Activated gamma-delta T cell treated with Interleukin-2 at 50 U/mL for 16 hours (primary cell): ENCODE results near the gene APOBEC3H.

Experiments
- DNase-seq: peaks from one replicate; pipeline ENCODE4 v3.0.0-alpha.2; 2020

The APOBEC3H gene

DNA sequence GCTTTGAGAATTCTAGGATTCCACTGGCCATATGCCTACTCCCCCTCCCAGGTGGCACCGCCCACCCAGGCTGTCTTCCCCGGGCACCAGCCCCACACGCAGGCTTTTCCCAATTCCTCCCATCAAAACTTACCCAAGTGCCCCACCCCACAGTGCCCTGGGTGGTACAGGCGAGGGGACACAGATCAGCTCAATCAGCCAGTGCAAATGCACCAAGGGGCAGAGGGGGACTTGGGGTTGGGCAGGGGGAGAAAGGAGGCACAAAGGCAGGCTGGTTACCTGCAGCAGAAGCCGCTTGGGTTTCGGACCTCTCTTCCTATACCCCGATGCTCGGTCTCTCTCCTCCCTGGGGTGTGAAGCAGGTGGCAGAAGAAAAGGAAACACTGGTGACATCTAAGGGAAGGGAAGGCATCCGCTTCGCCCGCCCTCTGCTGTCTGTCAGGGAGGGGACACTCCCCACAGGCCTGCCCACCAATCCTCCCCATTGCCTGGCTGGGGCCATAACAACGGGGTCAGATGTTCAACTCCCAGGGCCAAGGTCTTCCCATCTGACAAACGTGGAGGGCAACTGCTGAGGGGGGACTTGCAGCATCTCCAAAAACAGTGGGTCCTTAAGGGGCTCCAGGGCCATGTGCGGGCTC lies 41.4 kb downstream of the APOBEC3H start:
- no peak for DNase-seq

DNA sequence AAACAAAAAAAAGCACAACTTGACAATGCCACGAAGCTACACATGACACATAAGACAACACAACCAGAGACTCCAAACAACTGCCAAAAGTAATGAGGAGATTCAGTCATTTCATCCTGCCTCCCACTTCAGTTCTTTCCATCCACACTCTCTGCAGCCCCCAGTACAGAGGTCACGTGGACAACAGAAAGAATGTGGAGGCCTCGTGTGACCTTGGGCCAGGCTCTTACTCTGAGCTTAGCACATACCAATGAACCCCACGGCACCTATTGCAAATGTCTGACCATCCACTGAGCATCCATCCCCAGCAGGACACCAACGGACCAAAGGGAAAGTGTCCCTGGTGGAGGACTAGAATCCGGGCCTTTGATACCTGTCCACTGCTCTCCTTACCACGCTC lies 42.9 kb downstream of the APOBEC3H start:
- DNase-seq = no peak

DNA sequence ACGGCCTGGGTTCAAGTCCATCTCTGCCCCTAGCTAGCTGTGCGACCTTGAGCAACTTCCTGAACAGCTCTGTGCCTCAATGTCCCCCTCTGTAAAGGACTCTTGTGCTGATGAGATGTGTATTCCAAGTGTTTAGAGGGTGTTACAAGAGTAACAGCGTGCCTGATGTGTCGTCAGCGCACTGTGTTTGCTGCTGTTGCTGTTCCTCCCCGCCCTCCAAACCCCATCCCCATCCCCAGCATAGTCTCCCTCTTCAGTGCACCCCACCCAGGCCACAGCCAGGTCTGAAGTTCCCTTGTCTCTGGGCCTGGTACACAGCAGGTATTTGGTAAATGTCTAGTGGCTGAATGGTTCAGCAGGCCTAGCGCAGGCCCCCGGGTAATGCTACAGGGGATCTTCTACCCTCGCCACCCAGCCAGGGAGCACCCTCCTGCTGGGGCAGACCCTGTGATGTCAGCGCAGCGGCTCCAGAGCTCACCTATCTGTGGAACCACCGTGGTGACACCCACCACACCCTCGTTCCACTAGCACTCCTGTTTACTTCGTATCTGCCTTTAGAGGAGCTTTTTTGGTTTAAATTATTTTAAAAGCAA lies 45.1 kb downstream of the APOBEC3H start:
- no peak for DNase-seq

DNA sequence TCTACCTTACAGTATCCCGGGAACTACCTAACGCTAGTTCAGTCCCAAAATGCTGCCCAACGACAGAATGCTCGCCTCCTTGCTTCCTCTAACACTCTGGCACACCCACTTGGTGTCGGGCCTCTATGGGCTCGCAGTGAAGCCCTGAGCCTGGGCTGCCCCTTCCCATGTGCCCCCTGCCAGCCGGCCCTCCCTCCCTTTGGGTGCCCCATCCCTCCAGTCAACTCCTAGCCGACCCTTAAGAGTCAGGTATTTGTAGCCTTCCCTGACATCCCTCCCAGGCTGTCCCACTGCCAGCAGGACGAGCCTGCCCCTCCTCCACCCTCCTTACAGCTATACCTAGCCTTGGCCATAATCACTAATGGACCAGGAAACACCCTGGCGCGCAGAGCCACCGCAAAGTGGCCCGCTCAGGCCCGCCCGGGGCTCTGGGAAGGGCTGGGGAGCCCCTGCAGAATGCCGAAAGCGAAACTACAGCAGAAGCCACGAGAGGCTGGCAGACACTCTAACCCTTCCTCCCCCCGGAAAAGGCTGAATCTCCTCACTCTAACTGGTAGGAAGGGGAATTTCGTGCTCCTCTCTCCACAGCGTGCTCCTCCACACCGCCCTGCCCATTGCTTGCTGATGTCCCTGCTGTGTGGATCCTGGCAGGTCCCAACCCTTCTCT lies 47.2 kb downstream of the APOBEC3H start:
- peak; percentile 49 for DNase-seq

DNA sequence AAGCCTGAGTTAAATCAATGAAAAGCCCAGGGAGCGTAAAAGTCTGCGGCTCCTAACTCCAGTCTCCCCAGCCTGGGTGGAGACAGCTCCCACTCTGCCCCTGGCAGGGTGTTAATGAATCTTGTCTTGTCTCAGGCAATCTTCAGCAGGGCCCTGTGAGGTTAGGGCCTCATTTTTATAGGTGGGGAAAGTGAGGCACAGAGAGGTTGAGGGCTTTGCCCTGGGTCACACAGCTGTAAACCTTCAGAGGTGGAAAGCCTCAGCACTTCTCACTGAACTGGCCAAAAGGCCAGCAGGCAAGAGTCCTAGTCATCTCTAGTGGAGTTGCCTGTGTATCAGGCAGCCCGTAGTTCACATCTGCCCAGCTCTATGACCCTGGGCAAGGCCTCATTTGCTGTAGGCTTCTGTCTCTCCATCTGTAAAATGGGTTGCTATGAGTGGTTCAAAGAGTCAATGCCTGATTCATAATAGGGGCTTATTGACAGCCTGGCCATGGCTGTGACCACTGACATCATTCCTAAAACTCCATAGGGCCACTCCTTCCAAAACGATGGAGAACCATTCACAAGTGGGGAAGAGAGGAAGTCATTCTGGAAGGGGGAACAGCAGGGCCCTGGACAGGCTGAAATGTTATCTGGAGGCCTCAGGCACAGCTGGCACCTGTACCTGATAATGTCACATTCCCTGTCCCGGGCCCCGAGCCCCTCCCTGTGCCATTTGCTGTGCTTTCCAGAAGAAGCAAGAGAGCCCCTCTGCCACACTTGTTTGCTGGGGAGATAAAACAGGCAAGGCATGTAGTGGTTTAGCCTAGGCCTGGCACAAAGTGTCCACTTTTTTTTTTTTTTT lies 49.4 kb downstream of the APOBEC3H start:
- no peak for DNase-seq

DNA sequence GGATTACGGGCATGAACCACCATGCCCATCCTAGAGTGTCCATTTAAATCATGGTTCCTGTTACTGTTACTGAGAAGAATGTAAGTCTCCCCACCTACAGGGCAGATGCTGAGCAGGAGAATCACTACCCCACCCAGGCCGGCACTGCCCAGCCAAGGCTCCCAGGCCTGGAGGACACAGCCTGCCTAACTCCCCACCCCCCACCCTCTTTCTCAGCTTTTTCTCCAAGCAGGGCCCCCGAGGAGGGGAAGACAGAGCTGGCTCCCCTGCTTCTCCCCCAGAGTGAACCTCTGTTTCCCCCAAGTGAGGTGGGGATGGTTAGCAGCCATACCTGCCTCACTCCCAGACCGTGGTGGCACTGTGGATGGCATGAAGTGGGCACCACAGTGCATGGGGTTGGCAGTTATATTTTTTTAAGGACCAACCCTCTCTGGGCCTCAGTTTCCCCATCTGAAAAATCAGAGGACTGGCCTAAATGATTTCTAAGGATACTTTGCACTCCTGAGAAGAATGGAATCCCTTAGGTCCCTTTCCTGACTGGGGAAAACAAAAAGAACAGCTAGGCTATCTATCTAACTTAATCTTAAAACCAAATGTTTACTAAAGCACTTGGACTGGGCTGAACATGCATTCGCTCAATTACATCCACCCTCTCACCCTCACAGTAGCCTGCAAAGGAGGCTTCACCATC lies 50.4 kb downstream of the APOBEC3H start:
- no peak for DNase-seq

DNA sequence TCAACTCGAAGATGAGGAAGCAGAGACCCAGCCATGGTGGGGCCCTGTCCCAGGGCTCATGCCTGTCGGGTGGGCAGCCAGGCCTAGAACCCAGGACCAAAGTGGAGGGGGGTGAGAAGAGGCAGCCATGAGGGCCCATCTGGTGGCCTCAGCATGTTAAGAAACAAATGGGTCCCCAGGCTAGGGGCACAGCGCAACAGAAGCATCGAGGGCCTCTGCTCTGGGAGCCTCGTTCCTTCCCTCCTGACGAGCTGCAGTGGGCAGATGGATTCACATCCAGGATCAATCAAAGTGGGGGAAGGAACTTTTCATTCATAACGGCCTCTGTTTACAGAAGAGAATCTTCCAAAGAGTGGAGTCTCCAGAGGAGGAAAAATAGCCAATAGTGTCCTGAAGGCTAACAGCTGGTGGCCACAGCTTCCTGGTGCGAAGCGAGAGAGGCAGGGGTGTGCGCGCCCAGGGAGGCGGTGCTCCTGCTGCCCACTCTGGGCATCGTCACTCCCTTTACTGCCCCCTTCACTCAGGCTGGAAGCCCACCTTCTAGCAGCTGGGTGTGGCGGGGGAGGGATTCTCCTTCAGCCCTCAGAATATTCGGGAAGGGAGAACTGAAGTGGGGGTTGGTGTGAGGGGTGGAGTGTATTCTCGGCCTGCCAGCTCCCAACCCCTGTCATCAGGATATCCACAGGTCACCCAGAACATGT lies 51.1 kb downstream of the APOBEC3H start:
- DNase-seq = no peak

DNA sequence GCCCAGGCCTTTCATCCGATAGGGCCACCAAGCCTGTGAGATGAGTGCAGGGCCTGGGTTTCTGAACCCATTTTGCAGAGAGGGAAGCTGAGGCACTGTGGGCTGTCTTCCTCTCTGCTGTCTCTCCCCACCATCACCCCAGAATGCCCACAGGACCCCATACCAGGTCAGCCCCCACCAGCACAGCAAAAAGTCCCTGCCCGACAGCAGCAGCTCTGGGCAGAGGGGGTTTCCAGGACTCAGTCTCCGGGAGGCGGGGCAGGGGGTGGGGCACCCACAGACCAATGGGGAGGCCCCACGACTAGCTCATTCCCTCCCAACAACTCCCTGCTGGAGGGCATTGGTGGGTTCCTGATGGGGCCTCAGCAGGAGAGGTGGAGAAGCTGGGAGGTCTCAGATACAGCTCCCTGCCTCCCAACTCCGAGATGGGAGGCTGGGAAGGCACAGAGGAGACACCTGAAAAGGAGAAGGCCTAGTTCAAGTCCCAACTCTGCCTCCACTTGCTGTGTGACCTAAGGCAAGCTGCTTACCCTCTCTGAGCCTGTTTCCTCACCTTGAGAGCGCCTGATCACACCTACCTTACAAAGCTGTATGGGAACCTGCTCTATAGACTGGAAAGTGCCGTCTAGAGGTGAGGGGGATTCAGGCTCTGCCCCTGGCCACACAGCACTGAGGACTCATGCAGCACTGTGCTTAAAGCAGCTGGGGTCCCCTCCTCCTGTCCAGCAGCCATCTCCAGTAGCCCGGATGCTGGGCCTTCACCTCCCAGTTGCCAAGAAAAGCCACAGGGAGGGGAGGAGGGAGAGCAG lies 51.9 kb downstream of the APOBEC3H start:
- DNase-seq = peak; percentile 57

DNA sequence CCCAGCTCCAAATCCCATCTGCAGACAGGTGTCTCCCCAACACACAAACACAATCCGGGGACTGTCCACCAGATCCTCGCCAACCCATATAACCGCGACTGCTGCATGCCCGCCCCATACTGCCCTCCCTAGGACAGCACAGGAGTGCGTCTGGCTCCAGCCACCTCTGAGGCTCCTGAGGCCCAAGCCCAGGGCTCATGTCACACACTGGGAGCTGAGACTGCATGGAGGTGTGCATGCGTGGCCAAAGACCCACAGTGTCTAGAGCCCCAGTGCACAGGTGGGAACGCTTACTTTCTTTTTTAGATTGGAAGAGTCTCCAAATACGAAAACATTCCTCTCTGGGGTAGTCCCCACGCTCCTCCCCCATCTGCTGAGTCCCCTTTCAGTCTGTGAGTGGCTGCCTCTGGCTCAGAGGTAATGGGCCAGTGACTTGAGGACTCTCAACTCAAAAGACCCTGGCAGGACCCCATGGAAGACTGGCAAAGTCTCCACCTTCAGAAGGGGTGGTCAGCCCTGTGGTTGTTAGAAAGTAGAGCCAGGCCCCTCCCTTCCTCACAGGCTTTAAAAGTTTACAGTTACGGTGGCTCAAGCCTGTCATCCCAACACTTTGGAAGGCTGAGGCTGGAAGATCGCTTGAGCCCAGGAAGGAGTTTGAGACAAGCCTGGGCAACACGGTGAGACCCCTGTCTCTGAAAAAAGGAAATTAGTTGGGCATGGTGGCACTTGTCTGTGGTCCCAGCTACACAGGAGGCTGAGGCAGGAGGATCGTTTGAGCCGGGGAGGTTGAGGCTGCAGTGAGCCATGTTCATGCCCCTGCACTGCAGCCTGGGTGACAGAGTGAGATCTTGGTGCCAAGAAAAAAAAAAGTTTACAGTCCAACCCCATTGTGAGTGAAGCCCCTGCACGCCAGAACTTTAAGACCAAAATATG lies 53.1 kb downstream of the APOBEC3H start:
- no peak for DNase-seq

DNA sequence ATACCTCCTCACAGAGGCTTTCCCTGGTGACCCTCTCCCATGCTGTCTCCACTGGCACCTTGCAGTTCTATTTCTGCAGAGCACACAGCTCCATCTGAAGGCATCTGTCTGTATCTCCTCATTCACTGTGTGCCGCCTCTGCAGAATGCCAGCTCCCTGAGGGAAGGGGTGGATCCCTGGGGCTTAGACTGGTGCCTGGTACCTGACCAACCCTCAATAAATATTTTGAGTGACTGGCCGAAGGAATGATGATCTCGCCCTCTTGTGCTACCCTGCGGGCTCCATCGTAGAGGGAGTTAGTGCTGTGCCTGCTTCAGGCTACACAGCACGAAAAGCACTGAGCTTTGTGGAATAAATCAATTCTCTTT lies 53.8 kb downstream of the APOBEC3H start:
- DNase-seq = no peak

DNA sequence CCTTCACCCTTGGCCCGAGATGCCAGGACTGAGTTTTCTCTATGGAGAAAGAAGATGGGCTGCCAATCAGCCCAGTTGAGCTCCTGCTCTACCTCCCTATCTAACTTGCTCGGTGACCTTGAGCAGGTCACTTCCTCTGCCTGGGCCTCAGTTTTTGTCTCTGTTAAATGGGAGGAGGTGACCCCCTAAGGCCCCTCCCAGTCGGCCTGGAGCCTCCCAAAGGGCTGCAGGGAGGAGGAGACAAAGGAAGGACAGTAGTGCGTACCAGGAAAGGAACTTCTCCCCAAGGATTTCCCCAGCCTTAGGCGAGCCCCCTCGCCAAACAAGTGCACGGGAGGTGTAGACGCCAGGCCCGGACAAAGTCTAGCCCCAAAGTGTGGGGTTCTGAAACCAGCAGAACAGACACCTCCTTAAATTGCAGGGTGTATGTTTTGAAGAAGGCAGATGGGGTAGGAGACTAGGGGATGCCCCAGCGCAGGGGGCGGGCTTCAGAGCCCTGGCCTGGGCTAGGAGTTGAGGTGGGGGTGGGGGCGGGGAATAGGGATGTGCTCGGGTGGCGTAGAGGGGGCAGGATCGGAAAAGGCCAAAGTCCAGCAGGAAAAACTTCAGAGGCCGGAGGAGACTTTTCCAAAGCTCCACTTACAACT lies 54.4 kb downstream of the APOBEC3H start:
- DNase-seq = no peak

DNA sequence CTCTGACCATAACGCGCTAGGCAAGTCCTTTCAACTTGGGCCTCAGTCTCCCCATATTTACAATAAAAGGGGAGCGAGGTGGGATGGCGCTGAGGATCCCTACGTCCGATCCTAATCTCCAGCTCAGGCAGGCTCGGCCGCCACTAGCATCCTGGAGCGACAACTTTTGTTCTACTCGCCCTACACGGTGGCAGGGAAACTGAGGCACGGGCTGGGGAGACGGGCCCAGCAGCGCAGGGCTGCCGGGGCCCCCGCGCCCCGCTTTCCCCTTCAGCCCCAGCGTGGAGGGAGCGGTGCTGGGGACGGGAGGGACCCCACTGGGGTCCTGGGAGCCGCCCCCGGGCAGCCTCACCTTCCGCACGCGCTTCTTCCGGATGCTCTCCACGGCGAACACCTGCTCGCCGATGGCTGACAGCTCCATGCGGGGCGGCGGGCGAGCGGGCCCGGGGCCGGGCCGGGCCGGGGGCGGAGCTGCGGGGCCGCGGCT lies 55.0 kb downstream of the APOBEC3H start:
- DNase-seq = no peak

DNA sequence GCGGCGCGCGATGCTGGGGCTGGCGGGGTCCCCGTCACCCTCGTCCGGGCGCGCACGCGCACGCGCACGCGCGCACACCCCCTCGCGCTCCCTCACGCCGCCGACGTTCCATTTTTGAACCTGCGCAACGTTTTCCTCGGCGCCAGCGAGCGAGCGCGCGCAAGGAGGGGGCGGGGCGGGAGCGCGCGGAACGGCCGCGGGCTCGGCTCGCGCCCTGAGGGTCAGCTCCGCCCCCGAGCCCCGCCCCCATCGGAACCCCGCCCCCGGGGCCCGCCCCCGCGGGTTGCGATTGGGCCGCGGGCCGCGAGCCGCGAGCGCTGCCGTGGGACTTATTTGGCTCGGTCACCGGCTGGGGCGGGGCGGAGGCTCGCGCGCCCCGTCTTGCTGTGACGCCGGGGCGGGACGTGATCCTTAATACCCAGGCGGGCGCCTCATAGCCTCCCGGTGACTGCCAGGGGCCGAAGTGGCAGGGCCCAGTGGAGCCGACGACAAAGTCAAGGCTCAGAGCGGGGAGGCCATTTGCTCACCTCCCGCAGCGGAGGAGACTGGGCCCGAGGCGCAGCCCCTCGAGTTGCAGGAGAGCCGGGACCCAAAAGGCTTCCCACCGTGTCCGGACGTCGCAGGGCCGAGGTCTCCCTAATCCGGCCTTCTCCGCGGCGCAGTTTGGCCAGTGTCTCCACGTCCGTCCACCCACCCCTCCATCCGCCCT lies 55.6 kb downstream of the APOBEC3H start, which contains the start of gene CBX7:
Gene CBX7, minus strand, starts transcription at position 170 of the 709 bp plus-strand sequence. CDS start 236 bp downstream, outside the sequence.
- peak; percentile 97 for DNase-seq

DNA sequence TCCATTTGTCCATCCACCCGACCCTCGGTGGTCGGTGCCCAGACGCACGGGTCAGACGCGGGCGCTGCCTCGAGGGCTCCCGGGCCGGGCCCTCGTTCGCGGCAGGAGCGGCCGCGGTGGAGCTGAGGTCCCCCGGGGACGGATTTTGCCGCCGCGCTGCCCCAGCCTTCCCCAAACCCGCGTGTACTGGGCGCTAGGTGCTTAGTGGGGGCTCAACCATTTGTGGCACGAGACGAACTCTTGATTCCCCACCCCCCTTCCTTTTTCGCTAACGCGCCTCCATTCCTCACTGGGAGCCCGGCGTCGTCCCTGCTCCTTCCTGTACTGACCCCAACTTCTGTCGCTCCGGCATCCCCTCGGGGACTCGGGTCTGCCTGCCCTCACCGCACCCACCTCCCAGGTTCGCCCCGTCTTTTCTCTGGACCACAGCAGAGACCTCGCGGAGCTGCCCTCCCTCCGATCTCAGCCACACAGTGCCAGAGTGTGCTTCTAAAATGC lies 56.2 kb downstream of the APOBEC3H start:
- DNase-seq = no peak
